Measurements from ENCODE around the gene INTS11.

Gene INTS11

GRCh38 chr1:1284221-1285101 is 40.0 kb downstream of the INTS11 start:
- DNase-seq, result no peak

- no peak for DNase-seq
Measured at GRCh38 chr1:1283821-1284220, 40.6 kb downstream of the INTS11 start.

GRCh38 chr1:1282998-1283397 is 41.5 kb downstream of the INTS11 start:
- no peak for DNase-seq

- no peak for DNase-seq
Measured at GRCh38 chr1:1281533-1282321, 42.7 kb downstream of the INTS11 start.

GRCh38 chr1:1280782-1281481 is 43.5 kb downstream of the INTS11 start:
- DNase-seq, result no peak

GRCh38 chr1:1279028-1279427 is 45.4 kb downstream of the INTS11 start:
- DNase-seq, result no peak

GRCh38 chr1:1278620-1279019 is 45.8 kb downstream of the INTS11 start:
- no peak for DNase-seq

GRCh38 chr1:1275836-1276235 is 48.6 kb downstream of the INTS11 start:
- DNase-seq, result no peak

GRCh38 chr1:1274931-1275431 is 49.5 kb downstream of the INTS11 start:
- no peak for DNase-seq

GRCh38 chr1:1274299-1274930 is 50.0 kb downstream of the INTS11 start:
- no peak for DNase-seq

GRCh38 chr1:1273512-1274298 is 50.8 kb downstream of the INTS11 start, which contains the start of gene UBE2J2:
Gene UBE2J2, minus strand, starts transcription at chr1:1273854. Its CDS starts 5,862 bp downstream, at chr1:1267992.
- peak; percentile 85 for DNase-seq

- DNase-seq, result no peak
Measured at GRCh38 chr1:1273209-1273511, 51.3 kb downstream of the INTS11 start.

GRCh38 chr1:1272341-1273208 is 51.9 kb downstream of the INTS11 start:
- no peak for DNase-seq

GRCh38 chr1:1270813-1271212 is 53.6 kb downstream of the INTS11 start:
- DNase-seq, result no peak

- no peak for DNase-seq
Measured at GRCh38 chr1:1268284-1268682, 56.2 kb downstream of the INTS11 start.

- DNase-seq, result no peak
Measured at GRCh38 chr1:1267488-1268283, 56.8 kb downstream of the INTS11 start.

GRCh38 chr1:1264868-1265272 is 59.6 kb downstream of the INTS11 start:
- no peak for DNase-seq

GRCh38 chr1:1264026-1264425 is 60.4 kb downstream of the INTS11 start:
- no peak for DNase-seq

- DNase-seq, result no peak
Measured at GRCh38 chr1:1262758-1263157, 61.7 kb downstream of the INTS11 start.

GRCh38 chr1:1262071-1262470 is 62.4 kb downstream of the INTS11 start:
- no peak for DNase-seq
